Keratinocyte (primary cell): ENCODE results near the gene FCER1G. TPM values are rescaled to one million over a fixed set of nuclear protein-coding genes. Genes with fewer than 3 reads are reported as not detected.

Source experiments
- DNase-seq: peaks from one replicate; pipeline ENCODE4 v3.0.0-alpha.2; 2011; ENCODE audit warnings: low read depth, missing footprints, low spot score
- FAIRE-seq: peaks from 2 replicates; lab custom pipeline; 2011; peaks lifted over from hg19 to GRCh38; lab: Jason Lieb, UNC
- H2AFZ ChIP-seq: 2 replicates; pipeline ENCODE4 v1.6.0; 2012; ENCODE audit warnings: low read length, control low read depth, inconsistent platforms; ENCODE audit not compliant: control insufficient read depth
- H3K27ac ChIP-seq: 2 replicates; pipeline ENCODE4 v1.5.1; 2011; ENCODE audit warnings: low read length; ENCODE audit not compliant: control insufficient read depth, insufficient read depth
- H3K27me3 ChIP-seq: 3 replicates; pipeline ENCODE4 v1.6.0; 2011; ENCODE audit warnings: low read length; ENCODE audit not compliant: control insufficient read depth, insufficient read depth; ENCODE audit errors: extremely low read depth
- H3K36me3 ChIP-seq, 2 experiments: 2 replicates in 1 of 2; 3 replicates in 1 of 2; pipeline ENCODE4 v1.5.1; 2011; ENCODE audit warnings: low read length in 2 of 2, mild to moderate bottlenecking in 1 of 2; ENCODE audit not compliant: control insufficient read depth in 2 of 2, insufficient read depth in 2 of 2; ENCODE audit errors: extremely low read depth in 1 of 2
- H3K4me1 ChIP-seq: 3 replicates; pipeline ENCODE4 v1.5.1; 2011; ENCODE audit warnings: low read length; ENCODE audit not compliant: control insufficient read depth, insufficient read depth; ENCODE audit errors: extremely low read depth
- H3K4me2 ChIP-seq: 3 replicates; pipeline ENCODE4 v1.6.0; 2011; ENCODE audit warnings: low read depth, low read length; ENCODE audit not compliant: control insufficient read depth, insufficient read depth; ENCODE audit errors: extremely low read depth
- H3K4me3 ChIP-seq, 3 experiments: fragments of 200-600 bp in 1 of 3; sonication (generic) in 1 of 3; 2 replicates in 2 of 3; 3 replicates in 1 of 3; pipeline ENCODE4 v1.5.1; 2011 to 2016; ENCODE audit warnings: low read length in 3 of 3, mild to moderate bottlenecking in 3 of 3, control low read depth in 2 of 3, inconsistent platforms in 1 of 3, low read depth in 1 of 3, mixed read lengths in 1 of 3, mixed run types in 1 of 3, moderate library complexity in 1 of 3; ENCODE audit not compliant: control insufficient read depth in 2 of 3, insufficient read depth in 2 of 3; ENCODE audit errors: extremely low read depth in 1 of 3
- H3K79me2 ChIP-seq: 2 replicates; pipeline ENCODE4 v1.6.0; 2012; ENCODE audit warnings: low read length; ENCODE audit not compliant: control insufficient read depth, insufficient read depth
- H3K9ac ChIP-seq: 3 replicates; pipeline ENCODE4 v1.6.0; 2011; ENCODE audit warnings: low read length; ENCODE audit not compliant: control insufficient read depth, insufficient read depth; ENCODE audit errors: extremely low read depth
- H3K9me1 ChIP-seq: 3 replicates; pipeline ENCODE4 v1.6.0; 2011; ENCODE audit warnings: low read length; ENCODE audit not compliant: control insufficient read depth, insufficient read depth; ENCODE audit errors: extremely low read depth
- H3K9me3 ChIP-seq: 2 replicates; pipeline ENCODE4 v1.5.1; 2012; ENCODE audit warnings: low read depth, low read length; ENCODE audit not compliant: control insufficient read depth
- H4K20me1 ChIP-seq: 3 replicates; pipeline ENCODE4 v1.6.0; 2011; ENCODE audit warnings: low read length; ENCODE audit not compliant: control insufficient read depth, insufficient read depth; ENCODE audit errors: extremely low read depth
- EZH2 ChIP-seq: IDR thresholded peaks from one replicate; pipeline ENCODE4 v1.6.1; 2012; ENCODE audit warnings: inconsistent platforms, mild to moderate bottlenecking, low read length, moderate library complexity
- dilution Hi-C: fragments of 300-500 bp; cut with MboI; formaldehyde crosslinking; loops from one replicate; pipeline ENCODE4 v1.7.0; 2020; ENCODE audit warnings: low sequenced_read_pairs; ENCODE audit not compliant: extremely low pct_ligation_motif_present
- polyA plus RNA-seq, 5 experiments: library from polyadenylated mRNA; depleted of rRNA in 3 of 5; stranded (reverse) in 3 of 5; stranded (forward) in 1 of 5; unstranded in 1 of 5; fragments of >200 nt; gene quantifications; 1 replicate in 1 of 5; 2 replicates in 3 of 5; 3 replicates in 1 of 5; pipeline versions ENCODE4 v1.2.1 to v1.2.3, GENCODE V29; 2011 to 2012; ENCODE audit warnings: missing spikeins in 2 of 5, low read depth in 1 of 5, low replicate concordance in 1 of 5
- TF ChIP-seq, protein P1 (sequence below), 3 experiments: IDR thresholded peaks in 1 of 3; conservative IDR thresholded peaks in 1 of 3; optimal IDR thresholded peaks in 1 of 3; 2 replicates in 2 of 3; 3 replicates in 1 of 3; pipeline versions ENCODE3 to v1.5.1; 2011; ENCODE audit warnings: low read length in 3 of 3, mild to moderate bottlenecking in 3 of 3, moderate library complexity in 2 of 3, control low read depth in 1 of 3, inconsistent platforms in 1 of 3; ENCODE audit not compliant: insufficient read depth in 2 of 3; ENCODE audit errors: extremely low read depth in 1 of 3

FCER1G gene
- polyA plus RNA-seq, 1 donor (not counting 4 experiments of a cell fraction or from before 2014, with no cell fraction given) = 1.2 TPM

- Histone ChIP-seq H3K4me1 (peaks cover 45% of the 10 kb centered on the region), H3K4me2 (peak overlapping the region; percentile 27), H3K9ac (peak overlapping the region; percentile 0), H3K27ac (peak overlapping the region; percentile 1), H4K20me1 (no peaks in the 10 kb centered on the region), H3K9me3 (no peaks in the 10 kb centered on the region), H3K36me3 (peaks cover under 1% of the 10 kb centered on the region in 2 experiments), H2AFZ (peak overlapping the region; percentile 46), H3K4me3 (peak overlapping the region in 1 of 3 experiments; percentile 10), H3K9me1 (no peaks in the 10 kb centered on the region), H3K27me3 (no peaks in the 10 kb centered on the region), H3K79me2 (peaks cover 9% of the 10 kb centered on the region)
- DNase-seq = no peak
- dilution Hi-C loops = no loop called here
- FAIRE-seq = no peak
- TF ChIP-seq, protein P1, sequence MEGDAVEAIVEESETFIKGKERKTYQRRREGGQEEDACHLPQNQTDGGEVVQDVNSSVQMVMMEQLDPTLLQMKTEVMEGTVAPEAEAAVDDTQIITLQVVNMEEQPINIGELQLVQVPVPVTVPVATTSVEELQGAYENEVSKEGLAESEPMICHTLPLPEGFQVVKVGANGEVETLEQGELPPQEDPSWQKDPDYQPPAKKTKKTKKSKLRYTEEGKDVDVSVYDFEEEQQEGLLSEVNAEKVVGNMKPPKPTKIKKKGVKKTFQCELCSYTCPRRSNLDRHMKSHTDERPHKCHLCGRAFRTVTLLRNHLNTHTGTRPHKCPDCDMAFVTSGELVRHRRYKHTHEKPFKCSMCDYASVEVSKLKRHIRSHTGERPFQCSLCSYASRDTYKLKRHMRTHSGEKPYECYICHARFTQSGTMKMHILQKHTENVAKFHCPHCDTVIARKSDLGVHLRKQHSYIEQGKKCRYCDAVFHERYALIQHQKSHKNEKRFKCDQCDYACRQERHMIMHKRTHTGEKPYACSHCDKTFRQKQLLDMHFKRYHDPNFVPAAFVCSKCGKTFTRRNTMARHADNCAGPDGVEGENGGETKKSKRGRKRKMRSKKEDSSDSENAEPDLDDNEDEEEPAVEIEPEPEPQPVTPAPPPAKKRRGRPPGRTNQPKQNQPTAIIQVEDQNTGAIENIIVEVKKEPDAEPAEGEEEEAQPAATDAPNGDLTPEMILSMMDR (optimal IDR thresholded peaks at IDR 0.05 in 1 of 3, IDR thresholded peaks at IDR 0.05 in 1 of 3, conservative IDR thresholded peaks at IDR 0.05 in 1 of 3; ENCODE audit: extremely low read depth in 1 of 3, insufficient read depth in 2 of 3, low read length in 3 of 3) = peak in 2 of 3 experiments; percentile 6 to 12
- no peak for TF ChIP-seq EZH2
These were observed 16.8 kb upstream of the FCER1G start for GRCh38 chr1:161198194-161198896.

- H3K4me1 ChIP-seq = peaks cover 47% of the 10 kb centered on the region
- H3K27me3 ChIP-seq = no peaks in the 10 kb centered on the region
- H3K79me2 ChIP-seq = peaks cover 15% of the 10 kb centered on the region
- no peak for DNase-seq
- H3K9ac ChIP-seq = peak within 1 kb of the TSS; percentile 63
- no peaks in the 10 kb centered on the region for H3K9me3 ChIP-seq
- dilution Hi-C loops = no loop called here
- peak within 1 kb of the TSS; percentile 27 for H3K4me2 ChIP-seq
- peak; percentile 49 for FAIRE-seq
- TF ChIP-seq, protein P1 (optimal IDR thresholded peaks at IDR 0.05 in 1 of 3, IDR thresholded peaks at IDR 0.05 in 1 of 3, conservative IDR thresholded peaks at IDR 0.05 in 1 of 3; ENCODE audit: extremely low read depth in 1 of 3, insufficient read depth in 2 of 3, low read length in 3 of 3) = no peak
- no peak for TF ChIP-seq EZH2
- H3K4me3 ChIP-seq = peak within 1 kb of the TSS in 1 of 3 experiments; percentile 10
- H3K36me3 ChIP-seq = peaks cover 5 to 7% of the 10 kb centered on the region in 2 experiments
- H4K20me1 ChIP-seq = no peaks in the 10 kb centered on the region
- H3K9me1 ChIP-seq = no peaks in the 10 kb centered on the region
- H3K27ac ChIP-seq = peak within 1 kb of the TSS; percentile 92
- peak within 1 kb of the TSS; percentile 50 for H2AFZ ChIP-seq
These were observed 16.1 kb upstream of the FCER1G start, which contains the start of gene ADAMTS4 for GRCh38 chr1:161198897-161199431. Gene ADAMTS4, minus strand, starts transcription at chr1:161199054. Its CDS starts 427 bp downstream, at chr1:161198627.
